ENCODE data around the gene FAAP20. TPM values are rescaled to one million over a fixed set of nuclear protein-coding genes. Genes with fewer than 3 reads are reported as not detected.

The FAAP20 gene
- total and polyA plus RNA-seq, 3 donors from 2014 or later, result 65.5 to 72.6 (median 72.0) TPM

DNA sequence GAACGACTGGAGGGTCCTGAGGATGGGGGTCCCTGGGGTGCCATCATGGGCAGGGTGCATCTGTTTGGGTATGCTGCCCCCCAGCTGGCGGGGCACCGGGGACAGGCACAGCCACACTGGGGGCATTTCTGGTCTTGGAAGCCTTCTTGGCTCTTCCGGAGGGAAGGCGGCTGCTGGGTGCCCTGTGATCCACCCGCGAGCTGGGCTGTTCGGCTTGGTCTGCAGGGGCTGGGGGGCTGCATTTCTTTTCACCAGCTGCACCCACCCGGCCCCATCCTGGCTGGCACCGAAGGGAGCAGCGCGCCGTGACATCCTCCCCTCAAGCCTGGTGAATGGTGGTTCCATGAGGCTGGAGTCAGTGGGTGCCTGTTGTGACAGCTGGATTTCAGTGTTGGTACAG lies 12.2 kb downstream of the FAAP20 start:
- DNase-seq, result no peak
- Histone ChIP-seq H3K4me1 (no peaks in the 10 kb centered on the region), H3K4me3 (no peak overlapping the region), H3K9me3 (no peaks in the 10 kb centered on the region), H3K36me3 (ENCODE audit: low read depth, missing control alignments) (no peaks in the 10 kb centered on the region), H3K27ac (no peak overlapping the region), H3K27me3 (no peaks in the 10 kb centered on the region)
- 95 to 97% methylated on average over 13 of the region's 13 CpGs for WGBS, 2 donors
- no peak for TF ChIP-seq POLR2A (IDR thresholded peaks at IDR 0.05)
- TF ChIP-seq, protein P1, sequence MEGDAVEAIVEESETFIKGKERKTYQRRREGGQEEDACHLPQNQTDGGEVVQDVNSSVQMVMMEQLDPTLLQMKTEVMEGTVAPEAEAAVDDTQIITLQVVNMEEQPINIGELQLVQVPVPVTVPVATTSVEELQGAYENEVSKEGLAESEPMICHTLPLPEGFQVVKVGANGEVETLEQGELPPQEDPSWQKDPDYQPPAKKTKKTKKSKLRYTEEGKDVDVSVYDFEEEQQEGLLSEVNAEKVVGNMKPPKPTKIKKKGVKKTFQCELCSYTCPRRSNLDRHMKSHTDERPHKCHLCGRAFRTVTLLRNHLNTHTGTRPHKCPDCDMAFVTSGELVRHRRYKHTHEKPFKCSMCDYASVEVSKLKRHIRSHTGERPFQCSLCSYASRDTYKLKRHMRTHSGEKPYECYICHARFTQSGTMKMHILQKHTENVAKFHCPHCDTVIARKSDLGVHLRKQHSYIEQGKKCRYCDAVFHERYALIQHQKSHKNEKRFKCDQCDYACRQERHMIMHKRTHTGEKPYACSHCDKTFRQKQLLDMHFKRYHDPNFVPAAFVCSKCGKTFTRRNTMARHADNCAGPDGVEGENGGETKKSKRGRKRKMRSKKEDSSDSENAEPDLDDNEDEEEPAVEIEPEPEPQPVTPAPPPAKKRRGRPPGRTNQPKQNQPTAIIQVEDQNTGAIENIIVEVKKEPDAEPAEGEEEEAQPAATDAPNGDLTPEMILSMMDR (IDR thresholded peaks at IDR 0.05), result no peak
- intact Hi-C loops (cut with DNase I; ENCODE audit: low total_unique reads), result no loop called here

DNA sequence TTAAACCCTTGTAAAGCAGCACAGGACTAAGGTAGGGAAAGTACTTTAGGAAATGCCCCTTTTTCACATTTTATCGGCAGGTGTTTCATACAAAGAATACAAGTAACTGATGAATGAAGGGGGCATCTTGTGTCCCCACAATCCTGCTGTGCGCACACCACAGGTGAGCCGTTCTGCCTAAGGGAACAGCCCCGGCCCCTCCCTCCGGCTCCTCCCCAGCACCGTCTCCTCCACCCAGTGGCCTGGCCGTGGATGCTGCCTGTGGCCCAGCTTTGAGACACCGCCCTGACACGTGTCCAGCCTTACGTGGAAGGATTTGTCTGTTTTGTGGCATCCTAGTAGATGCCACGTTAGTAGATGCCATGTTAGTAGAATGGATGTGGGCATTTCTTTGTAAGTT lies 12.8 kb downstream of the FAAP20 start:
- DNase-seq, result no peak
- H3K36me3 ChIP-seq (ENCODE audit: low read depth, missing control alignments), result no peaks in the 10 kb centered on the region
- no peaks in the 10 kb centered on the region for H3K27me3 ChIP-seq
- H3K9me3 ChIP-seq, result no peaks in the 10 kb centered on the region
- H3K4me1 ChIP-seq, result peaks cover under 1% of the 10 kb centered on the region
- no peak for TF ChIP-seq POLR2A (IDR thresholded peaks at IDR 0.05)
- TF ChIP-seq, protein P1 (IDR thresholded peaks at IDR 0.05), result no peak
- WGBS, 2 donors, result 79 to 95% methylated on average over 11 of the region's 11 CpGs
- intact Hi-C loops (cut with DNase I; ENCODE audit: low total_unique reads), result no loop called here
- no peak overlapping the region for H3K4me3 ChIP-seq
- H3K27ac ChIP-seq, result no peak overlapping the region

GRCh38 chr1:2181271-2181670 lies 13.3 kb downstream of the FAAP20 start:
- H3K36me3 ChIP-seq (ENCODE audit: low read depth, missing control alignments), result no peaks in the 10 kb centered on the region
- H3K4me1 ChIP-seq, result peaks cover 5% of the 10 kb centered on the region
- H3K4me3 ChIP-seq, result no peak overlapping the region
- H3K9me3 ChIP-seq, result no peaks in the 10 kb centered on the region
- WGBS, 2 donors, result 92% methylated on average over 14 of the region's 14 CpGs
- no peaks in the 10 kb centered on the region for H3K27me3 ChIP-seq
- no peak for TF ChIP-seq POLR2A (IDR thresholded peaks at IDR 0.05)
- TF ChIP-seq, protein P1 (IDR thresholded peaks at IDR 0.05), result no peak
- no peak overlapping the region for H3K27ac ChIP-seq
- intact Hi-C loops (cut with DNase I; ENCODE audit: low total_unique reads), result no loop called here
- DNase-seq, result no peak

- intact Hi-C loops (cut with DNase I; ENCODE audit: low total_unique reads), result no loop called here
- Histone ChIP-seq H3K4me1 (peaks cover 5% of the 10 kb centered on the region), H3K36me3 (ENCODE audit: low read depth, missing control alignments) (no peaks in the 10 kb centered on the region), H3K9me3 (no peaks in the 10 kb centered on the region), H3K4me3 (no peak overlapping the region), H3K27ac (no peak overlapping the region), H3K27me3 (no peaks in the 10 kb centered on the region)
- no peak for DNase-seq
- 93 to 94% methylated on average over 50 to 55 of the region's 58 CpGs for WGBS, 2 donors
- TF ChIP-seq, protein P1 (IDR thresholded peaks at IDR 0.05), result no peak
- no peak for TF ChIP-seq POLR2A (IDR thresholded peaks at IDR 0.05)
Observed at GRCh38 chr1:2180297-2181245, 14.0 kb downstream of the FAAP20 start.

Measured in testis (tissue), 3 donors.